IPS-20b (cell line): ENCODE data around the gene CCDC12.

Experiments
- H3K27ac ChIP-seq: one replicate; pipeline ENCODE4 v1.5.1; 2013; ENCODE audit warnings: low read length
- H3K27me3 ChIP-seq: 2 replicates; pipeline ENCODE4 v1.6.1; 2013; ENCODE audit warnings: mild to moderate bottlenecking, low read length, inconsistent platforms; ENCODE audit not compliant: insufficient read depth
- H3K36me3 ChIP-seq: 2 replicates; pipeline ENCODE4 v1.6.1; 2013; ENCODE audit warnings: low read depth, mild to moderate bottlenecking, inconsistent platforms, low read length, moderate library complexity; ENCODE audit not compliant: insufficient read depth
- H3K4me1 ChIP-seq: 2 replicates; pipeline ENCODE4 v1.6.1; 2013; ENCODE audit warnings: mild to moderate bottlenecking, control low read depth, inconsistent platforms, low read length, moderate library complexity; ENCODE audit not compliant: insufficient read depth
- H3K4me3 ChIP-seq: 2 replicates; pipeline ENCODE4 v1.5.1; 2013; ENCODE audit warnings: mild to moderate bottlenecking, low read length, inconsistent platforms
- H3K9ac ChIP-seq: 2 replicates; pipeline ENCODE4 v1.6.1; 2013; ENCODE audit warnings: low read depth, mild to moderate bottlenecking, inconsistent platforms, low read length, moderate library complexity
- H3K9me3 ChIP-seq: 2 replicates; pipeline ENCODE4 v1.6.1; 2013; ENCODE audit warnings: mild to moderate bottlenecking, low read depth, low read length, inconsistent platforms; ENCODE audit not compliant: insufficient read depth

Gene CCDC12

GRCh38 chr3:46928282-46928681 is 48.3 kb downstream of the CCDC12 start:
- H3K9ac ChIP-seq, result no peak overlapping the region
- no peaks in the 10 kb centered on the region for H3K27me3 ChIP-seq
- H3K9me3 ChIP-seq, result no peaks in the 10 kb centered on the region
- peaks cover 50% of the 10 kb centered on the region for H3K36me3 ChIP-seq
- H3K27ac ChIP-seq, result no peak overlapping the region
- H3K4me3 ChIP-seq, result no peak overlapping the region
- peaks cover 3% of the 10 kb centered on the region; the same call in 1 of the 2 replicates for H3K4me1 ChIP-seq

GRCh38 chr3:46927718-46928073 is 48.8 kb downstream of the CCDC12 start:
- Histone ChIP-seq H3K9ac (no peak overlapping the region), H3K9me3 (no peaks in the 10 kb centered on the region), H3K4me3 (no peak overlapping the region), H3K36me3 (peaks cover 56% of the 10 kb centered on the region), H3K27ac (no peak overlapping the region), H3K27me3 (no peaks in the 10 kb centered on the region), H3K4me1 (peaks cover 3% of the 10 kb centered on the region; the same call in 1 of the 2 replicates)

GRCh38 chr3:46926871-46927717 is 49.5 kb downstream of the CCDC12 start:
- Histone ChIP-seq H3K4me3 (no peak overlapping the region), H3K27me3 (no peaks in the 10 kb centered on the region), H3K9me3 (no peaks in the 10 kb centered on the region), H3K4me1 (peaks cover 2% of the 10 kb centered on the region; the same call in 1 of the 2 replicates), H3K27ac (no peak overlapping the region), H3K9ac (no peak overlapping the region), H3K36me3 (peaks cover 62% of the 10 kb centered on the region)

- Histone ChIP-seq H3K9ac (no peak overlapping the region), H3K27me3 (no peaks in the 10 kb centered on the region), H3K27ac (no peak overlapping the region), H3K4me3 (no peak overlapping the region), H3K9me3 (no peaks in the 10 kb centered on the region), H3K36me3 (peaks cover 69% of the 10 kb centered on the region), H3K4me1 (no peaks in the 10 kb centered on the region)
Measured at GRCh38 chr3:46926447-46926846, 50.1 kb downstream of the CCDC12 start.

- no peaks in the 10 kb centered on the region for H3K27me3 ChIP-seq
- H3K4me1 ChIP-seq, result no peaks in the 10 kb centered on the region
- H3K9ac ChIP-seq, result no peak overlapping the region
- no peaks in the 10 kb centered on the region for H3K9me3 ChIP-seq
- H3K27ac ChIP-seq, result no peak overlapping the region
- no peak overlapping the region for H3K4me3 ChIP-seq
- H3K36me3 ChIP-seq, result peaks cover 73% of the 10 kb centered on the region
Measured at GRCh38 chr3:46926039-46926438, 50.5 kb downstream of the CCDC12 start.

- no peak overlapping the region for H3K9ac ChIP-seq
- peaks cover 78% of the 10 kb centered on the region for H3K36me3 ChIP-seq
- no peaks in the 10 kb centered on the region for H3K4me1 ChIP-seq
- no peaks in the 10 kb centered on the region for H3K9me3 ChIP-seq
- H3K27ac ChIP-seq, result no peak overlapping the region
- H3K27me3 ChIP-seq, result no peaks in the 10 kb centered on the region
- no peak overlapping the region for H3K4me3 ChIP-seq
Measured at GRCh38 chr3:46925585-46925934, 51.0 kb downstream of the CCDC12 start.

GRCh38 chr3:46924921-46925584 is 51.5 kb downstream of the CCDC12 start:
- H3K9me3 ChIP-seq, result no peaks in the 10 kb centered on the region
- H3K4me1 ChIP-seq, result no peaks in the 10 kb centered on the region
- H3K4me3 ChIP-seq, result no peak overlapping the region
- peaks cover 83% of the 10 kb centered on the region for H3K36me3 ChIP-seq
- no peak overlapping the region for H3K27ac ChIP-seq
- H3K9ac ChIP-seq, result no peak overlapping the region
- H3K27me3 ChIP-seq, result no peaks in the 10 kb centered on the region

GRCh38 chr3:46923559-46924350 is 52.8 kb downstream of the CCDC12 start:
- Histone ChIP-seq H3K9ac (no peak overlapping the region), H3K4me1 (no peaks in the 10 kb centered on the region), H3K36me3 (peaks cover 89% of the 10 kb centered on the region), H3K9me3 (no peaks in the 10 kb centered on the region), H3K27me3 (no peaks in the 10 kb centered on the region), H3K4me3 (no peak overlapping the region), H3K27ac (no peak overlapping the region)

- Histone ChIP-seq H3K36me3 (peaks cover 90% of the 10 kb centered on the region), H3K27me3 (no peaks in the 10 kb centered on the region), H3K9ac (no peak overlapping the region), H3K4me1 (no peaks in the 10 kb centered on the region), H3K27ac (no peak overlapping the region), H3K9me3 (peaks cover 5% of the 10 kb centered on the region; the same call in 1 of the 2 replicates), H3K4me3 (no peak overlapping the region)
Measured at GRCh38 chr3:46922871-46923558, 53.5 kb downstream of the CCDC12 start.

GRCh38 chr3:46922426-46922825 is 54.1 kb downstream of the CCDC12 start:
- Histone ChIP-seq H3K36me3 (peaks cover 95% of the 10 kb centered on the region), H3K9me3 (peaks cover 6% of the 10 kb centered on the region; the same call in 1 of the 2 replicates), H3K4me1 (no peaks in the 10 kb centered on the region), H3K27ac (no peak overlapping the region), H3K9ac (no peak overlapping the region), H3K4me3 (no peak overlapping the region), H3K27me3 (no peaks in the 10 kb centered on the region)

GRCh38 chr3:46921871-46922271 is 54.7 kb downstream of the CCDC12 start:
- Histone ChIP-seq H3K27me3 (no peaks in the 10 kb centered on the region), H3K36me3 (peaks cover 92% of the 10 kb centered on the region), H3K4me3 (no peak overlapping the region), H3K9ac (no peak overlapping the region), H3K27ac (no peak overlapping the region), H3K9me3 (peaks cover 6% of the 10 kb centered on the region; the same call in 1 of the 2 replicates), H3K4me1 (no peaks in the 10 kb centered on the region)
